ENCODE results near the gene TBCA. TPM values are rescaled to one million over a fixed set of nuclear protein-coding genes. Genes with fewer than 3 reads are reported as not detected.

The TBCA gene
- total RNA-seq, 4 donors from 2014 or later = 137 to 172 (median 153) TPM

- Histone ChIP-seq H3K27me3 (no peaks in the 10 kb centered on the region), H3K4me1 (peaks cover 0 to 18% (median 0%) of the 10 kb centered on the region in 3 donors), H3K36me3 (peaks cover 0 to 22% of the 10 kb centered on the region in 2 donors), H3K27ac (no peak overlapping the region), H3K4me3 (no peak overlapping the region), H3K9me3 (no peaks in the 10 kb centered on the region)
- TF ChIP-seq CTCF (IDR thresholded peaks at IDR 0.05) = no peak
- no peak for TF ChIP-seq POLR2AphosphoS5 (IDR thresholded peaks at IDR 0.05)
- TF ChIP-seq EP300 (IDR thresholded peaks at IDR 0.05) = no peak
- no peak for TF ChIP-seq POLR2A (IDR thresholded peaks at IDR 0.05)
- ATAC-seq = no peak
- WGBS, 2 donors (ENCODE audit: low coverage in 1 of 2) = 94 to 100% methylated on average over 1 of the region's 1 CpG
Measured at GRCh38 chr5:77696120-77696519, 80.0 kb downstream of the TBCA start.

GRCh38 chr5:77693913-77694312, 82.2 kb downstream of the TBCA start:
- no peak for ATAC-seq
- Histone ChIP-seq H3K27me3 (no peaks in the 10 kb centered on the region), H3K27ac (no peak overlapping the region), H3K4me1 (peaks cover 0 to 13% (median 0%) of the 10 kb centered on the region in 3 donors), H3K4me3 (no peak overlapping the region), H3K9me3 (no peaks in the 10 kb centered on the region), H3K36me3 (peaks cover 0 to 42% of the 10 kb centered on the region in 2 donors)
- 76 to 92% methylated on average over 3 of the region's 3 CpGs for WGBS, 2 donors (ENCODE audit: low coverage in 1 of 2)
- no peak for TF ChIP-seq EP300 (IDR thresholded peaks at IDR 0.05)
- TF ChIP-seq POLR2AphosphoS5 (IDR thresholded peaks at IDR 0.05) = no peak
- no peak for TF ChIP-seq POLR2A (IDR thresholded peaks at IDR 0.05)
- TF ChIP-seq CTCF (IDR thresholded peaks at IDR 0.05) = no peak

- Histone ChIP-seq H3K27ac (no peak overlapping the region), H3K27me3 (no peaks in the 10 kb centered on the region), H3K4me1 (no peaks in the 10 kb centered on the region), H3K36me3 (peaks cover 0 to 8% of the 10 kb centered on the region in 2 donors), H3K4me3 (no peak overlapping the region), H3K9me3 (no peaks in the 10 kb centered on the region)
- TF ChIP-seq POLR2A (IDR thresholded peaks at IDR 0.05) (no peak), POLR2AphosphoS5 (IDR thresholded peaks at IDR 0.05) (no peak), CTCF (IDR thresholded peaks at IDR 0.05) (no peak), EP300 (IDR thresholded peaks at IDR 0.05) (no peak)
- WGBS, 2 donors (ENCODE audit: low coverage in 1 of 2) = 84 to 87% methylated on average over 5 of the region's 6 CpGs
- no peak for ATAC-seq
Measured at GRCh38 chr5:77683171-77683732, 92.9 kb downstream of the TBCA start.

GRCh38 chr5:77670526-77670925, 105.6 kb downstream of the TBCA start:
- ATAC-seq = no peak
- H3K4me1 ChIP-seq = no peaks in the 10 kb centered on the region
- no peak overlapping the region for H3K27ac ChIP-seq
- WGBS, 2 donors (ENCODE audit: low coverage in 1 of 2) = 33% methylated on average over 2 of the region's 3 CpGs; no CpG with 5 or more reads in 1 of the 2 donors
- no peaks in the 10 kb centered on the region for H3K36me3 ChIP-seq
- H3K27me3 ChIP-seq = peaks cover 29% of the 10 kb centered on the region
- no peak overlapping the region for H3K4me3 ChIP-seq
- TF ChIP-seq EP300 (IDR thresholded peaks at IDR 0.05) (no peak), CTCF (IDR thresholded peaks at IDR 0.05) (no peak), POLR2AphosphoS5 (IDR thresholded peaks at IDR 0.05) (no peak), POLR2A (IDR thresholded peaks at IDR 0.05) (no peak)
- peaks cover 0 to 13% (median 0%) of the 10 kb centered on the region in 3 donors for H3K9me3 ChIP-seq

- Histone ChIP-seq H3K9me3 (peaks cover 0 to 5% (median 0%) of the 10 kb centered on the region in 3 donors), H3K27me3 (peaks cover 32% of the 10 kb centered on the region), H3K4me1 (no peaks in the 10 kb centered on the region), H3K4me3 (no peak overlapping the region), H3K36me3 (no peaks in the 10 kb centered on the region), H3K27ac (no peak overlapping the region)
- ATAC-seq = no peak
- TF ChIP-seq POLR2AphosphoS5 (IDR thresholded peaks at IDR 0.05) (no peak), CTCF (IDR thresholded peaks at IDR 0.05) (no peak), EP300 (IDR thresholded peaks at IDR 0.05) (no peak), POLR2A (IDR thresholded peaks at IDR 0.05) (no peak)
- WGBS, 2 donors (ENCODE audit: low coverage in 1 of 2) = 71 to 86% methylated on average over 1 of the region's 1 CpG
Measured at GRCh38 chr5:77669677-77670076, 106.5 kb downstream of the TBCA start.
